Trophoblast cell (in vitro differentiated cells and primary cell): ENCODE measurements around the gene CD248.
"Not testable (repeated sequence)": the region's sequence is repeated elsewhere in the genome, so short reads cannot be mapped to it uniquely, and the experiment has no call there.

Source experiments
- DNase-seq, 2 donors: peaks; one replicate each; pipeline ENCODE4 v3.0.0-alpha.2; 2016
- H2AFZ ChIP-seq: 2 replicates; pipeline ENCODE4 v1.6.1; 2013; ENCODE audit warnings: low read length, moderate library complexity, mild to moderate bottlenecking; ENCODE audit not compliant: insufficient read depth, poor library complexity
- H2AK5ac ChIP-seq: 2 replicates; pipeline ENCODE4 v1.6.1; 2013; ENCODE audit warnings: mild to moderate bottlenecking, low read length
- H2BK120ac ChIP-seq: 2 replicates; pipeline ENCODE4 v1.6.1; 2013; ENCODE audit warnings: low read length, mild to moderate bottlenecking, moderate library complexity; ENCODE audit not compliant: insufficient read depth, poor library complexity
- H2BK12ac ChIP-seq: 2 replicates; pipeline ENCODE4 v1.6.1; 2013; ENCODE audit warnings: mild to moderate bottlenecking, low read length, moderate library complexity
- H2BK5ac ChIP-seq: 2 replicates; pipeline ENCODE4 v1.6.1; 2013; ENCODE audit warnings: low read length, low read depth, moderate library complexity, mild to moderate bottlenecking; ENCODE audit not compliant: poor library complexity
- H3K14ac ChIP-seq: 2 replicates; pipeline ENCODE4 v1.6.1; 2013; ENCODE audit warnings: mild to moderate bottlenecking, low read length
- H3K18ac ChIP-seq: 2 replicates; pipeline ENCODE4 v1.6.1; 2013; ENCODE audit warnings: mild to moderate bottlenecking, low read length
- H3K23ac ChIP-seq: 2 replicates; pipeline ENCODE4 v1.6.1; 2013; ENCODE audit warnings: low read length
- H3K27ac ChIP-seq: 2 replicates; pipeline ENCODE4 v1.5.1; 2013; ENCODE audit warnings: low read depth, mild to moderate bottlenecking, inconsistent platforms, low read length, moderate library complexity
- H3K27me3 ChIP-seq: 2 replicates; pipeline ENCODE4 v1.6.1; 2013; ENCODE audit warnings: inconsistent platforms, mild to moderate bottlenecking, low read length, moderate library complexity; ENCODE audit not compliant: insufficient read depth
- H3K36me3 ChIP-seq, 2 experiments: 1 replicate in 1 of 2; 2 replicates in 1 of 2; pipeline ENCODE4 v1.6.1; 2013; ENCODE audit warnings: low read length in 2 of 2, mild to moderate bottlenecking in 2 of 2, moderate library complexity in 1 of 2; ENCODE audit not compliant: insufficient read depth in 2 of 2, control insufficient read depth in 1 of 2
- H3K4ac ChIP-seq: 2 replicates; pipeline ENCODE4 v1.6.1; 2013; ENCODE audit warnings: low read depth, mild to moderate bottlenecking, low read length, moderate library complexity
- H3K4me1 ChIP-seq, 2 experiments: 1 replicate in 1 of 2; 2 replicates in 1 of 2; pipeline ENCODE4 v1.6.1; 2013; ENCODE audit warnings: low read length in 2 of 2, mild to moderate bottlenecking in 2 of 2, moderate library complexity in 1 of 2; ENCODE audit not compliant: insufficient read depth in 2 of 2, control insufficient read depth in 1 of 2
- H3K4me2 ChIP-seq: 2 replicates; pipeline ENCODE4 v1.6.1; 2013; ENCODE audit warnings: inconsistent platforms, mild to moderate bottlenecking, low read length, moderate library complexity
- H3K4me3 ChIP-seq: 2 replicates; pipeline ENCODE4 v1.5.1; 2013; ENCODE audit warnings: mild to moderate bottlenecking, low read depth, low read length, inconsistent platforms
- H3K79me1 ChIP-seq: one replicate; pipeline ENCODE4 v1.6.1; 2013; ENCODE audit warnings: low read length
- H3K79me2 ChIP-seq: 2 replicates; pipeline ENCODE4 v1.6.1; 2013; ENCODE audit warnings: low read length, mild to moderate bottlenecking; ENCODE audit not compliant: control insufficient read depth, insufficient read depth, poor library complexity
- H3K9ac ChIP-seq: 2 replicates; pipeline ENCODE4 v1.6.1; 2013; ENCODE audit warnings: mild to moderate bottlenecking, low read length
- H3K9me3 ChIP-seq: 2 replicates; pipeline ENCODE4 v1.6.1; 2013; ENCODE audit warnings: low read depth, mild to moderate bottlenecking, control low read depth, inconsistent platforms, low read length; ENCODE audit not compliant: insufficient read depth
- H4K12ac ChIP-seq: 2 replicates; pipeline ENCODE4 v1.6.1; 2013; ENCODE audit warnings: low read depth, mild to moderate bottlenecking, low read length, moderate library complexity
- H4K8ac ChIP-seq: 2 replicates; pipeline ENCODE4 v1.6.1; 2013; ENCODE audit warnings: low read depth, mild to moderate bottlenecking, low read length, moderate library complexity
- H4K91ac ChIP-seq: one replicate; pipeline ENCODE4 v1.6.1; 2013; ENCODE audit warnings: low read depth, mild to moderate bottlenecking, low read length, moderate library complexity
- WGBS: extraction: QIAGEN DNeasy Blood & Tissue Kit; methylation state at CpG from one replicate; pipeline ENCODE4 v1.1.7; 2013; ENCODE audit warnings: missing lambda C conversion rate; ENCODE audit not compliant: insufficient read length, insufficient coverage; ENCODE audit errors: extremely low coverage; 5-methylcytosine and 5-hydroxymethylcytosine counted together

CD248 gene

DNA sequence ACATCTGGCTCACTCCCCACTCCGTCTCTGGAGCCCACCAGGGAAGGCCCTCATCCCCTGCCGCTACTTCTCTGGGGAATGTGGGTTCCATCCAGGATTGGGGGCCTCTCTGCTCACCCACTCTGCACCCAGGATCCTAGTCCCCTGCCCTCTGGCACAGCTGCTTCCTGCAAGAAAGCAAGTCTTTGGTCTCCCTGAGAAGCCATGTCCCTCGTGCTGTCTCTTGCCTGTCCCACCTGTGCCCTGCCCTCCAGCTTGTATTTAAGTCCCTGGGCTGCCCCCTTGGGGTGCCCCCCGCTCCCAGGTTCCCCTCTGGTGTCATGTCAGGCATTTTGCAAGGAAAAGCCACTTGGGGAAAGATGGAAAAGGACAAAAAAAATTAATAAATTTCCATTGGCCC is 39.8 kb downstream of the CD248 start:
- H3K4me2 ChIP-seq, H2BK12ac ChIP-seq, H4K91ac ChIP-seq, H3K14ac ChIP-seq, H3K18ac ChIP-seq, H3K27me3 ChIP-seq, H3K9ac ChIP-seq, H3K9me3 ChIP-seq, H3K4ac ChIP-seq, H3K79me2 ChIP-seq, H4K12ac ChIP-seq, H4K8ac ChIP-seq, H3K4me3 ChIP-seq, DNase-seq, H2AK5ac ChIP-seq, H3K23ac ChIP-seq, H2BK5ac ChIP-seq, H3K4me1 ChIP-seq, H3K27ac ChIP-seq, H2AFZ ChIP-seq, H2BK120ac ChIP-seq, H3K79me1 ChIP-seq: not testable (repeated sequence)
- no CpG with 5 or more reads among the region's 4 CpGs for WGBS
- peaks cover 38 to 45% of the 10 kb centered on the region in 2 experiments for H3K36me3 ChIP-seq

DNA sequence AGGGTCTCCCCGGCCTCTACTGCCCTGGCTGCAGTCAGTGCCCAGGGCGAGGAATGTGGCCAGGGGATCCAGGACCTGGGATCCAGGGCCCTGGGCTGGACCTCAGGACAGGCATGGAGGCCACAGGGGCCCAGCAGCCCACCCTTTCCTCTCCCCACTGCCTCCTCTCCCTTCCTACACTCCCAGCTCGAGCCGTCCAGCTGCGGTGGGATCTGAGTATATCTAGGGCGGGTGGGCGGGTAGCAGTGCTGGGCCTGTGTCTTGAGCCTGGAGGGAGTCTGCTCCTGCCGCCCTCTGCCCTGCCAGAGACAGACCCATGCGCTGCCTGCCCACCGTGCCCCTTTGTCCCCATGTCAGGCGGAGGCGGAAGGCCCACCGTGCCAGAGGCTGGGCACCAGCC is 40.2 kb downstream of the CD248 start:
- not testable (repeated sequence) for H2AK5ac ChIP-seq, H3K4me3 ChIP-seq, H2BK5ac ChIP-seq, H3K27me3 ChIP-seq, DNase-seq, H3K27ac ChIP-seq, H3K18ac ChIP-seq, H2BK120ac ChIP-seq, H3K9ac ChIP-seq, H4K12ac ChIP-seq, H3K79me2 ChIP-seq, H4K8ac ChIP-seq, H3K4me2 ChIP-seq, H2AFZ ChIP-seq, H3K79me1 ChIP-seq, H2BK12ac ChIP-seq, H3K23ac ChIP-seq, H4K91ac ChIP-seq, H3K14ac ChIP-seq, H3K9me3 ChIP-seq, H3K4ac ChIP-seq, H3K4me1 ChIP-seq
- WGBS = no CpG with 5 or more reads among the region's 13 CpGs
- peaks cover 42 to 49% of the 10 kb centered on the region in 2 experiments for H3K36me3 ChIP-seq

- WGBS = no CpG with 5 or more reads among the region's 14 CpGs
- H3K27ac ChIP-seq = no peak overlapping the region
- no peaks in the 10 kb centered on the region for H3K27me3 ChIP-seq
- no peaks in the 10 kb centered on the region for H3K9me3 ChIP-seq
- H2AK5ac ChIP-seq = no peak overlapping the region
- H4K12ac ChIP-seq = no peak overlapping the region
- DNase-seq = no peak
- H4K91ac ChIP-seq = no peak overlapping the region
- H3K4me1 ChIP-seq = peaks cover 5 to 7% of the 10 kb centered on the region in 2 experiments
- peaks cover 44 to 51% of the 10 kb centered on the region in 2 experiments for H3K36me3 ChIP-seq
- H3K4me3 ChIP-seq = no peak overlapping the region
- H2BK120ac ChIP-seq = no peak overlapping the region
- no peak overlapping the region for H3K9ac ChIP-seq
- H3K4ac ChIP-seq = no peak overlapping the region
- no peak overlapping the region for H2AFZ ChIP-seq
- H4K8ac ChIP-seq = no peak overlapping the region
- H3K4me2 ChIP-seq = no peak overlapping the region
- no peaks in the 10 kb centered on the region for H3K79me1 ChIP-seq
- H3K14ac ChIP-seq = no peak overlapping the region
- no peak overlapping the region for H3K18ac ChIP-seq
- H2BK5ac ChIP-seq = no peak overlapping the region
- no peak overlapping the region for H3K23ac ChIP-seq
- no peaks in the 10 kb centered on the region for H3K79me2 ChIP-seq
- no peak overlapping the region for H2BK12ac ChIP-seq
These were observed 40.7 kb downstream of the CD248 start for GRCh38 chr11:66275984-66276612.

- Histone ChIP-seq H3K9me3 (no peaks in the 10 kb centered on the region), H2BK12ac (no peak overlapping the region), H3K4me1 (peaks cover 5 to 7% of the 10 kb centered on the region in 2 experiments), H3K79me1 (no peaks in the 10 kb centered on the region), H2AFZ (no peak overlapping the region), H4K91ac (no peak overlapping the region), H3K14ac (no peak overlapping the region), H3K36me3 (peaks cover 48 to 54% of the 10 kb centered on the region in 2 experiments), H2BK5ac (no peak overlapping the region), H4K12ac (no peak overlapping the region), H3K4me3 (no peak overlapping the region), H3K4me2 (no peak overlapping the region), H3K23ac (no peak overlapping the region), H2AK5ac (no peak overlapping the region), H3K79me2 (peaks cover 1% of the 10 kb centered on the region), H2BK120ac (no peak overlapping the region), H3K27ac (no peak overlapping the region), H3K18ac (no peak overlapping the region), H3K27me3 (no peaks in the 10 kb centered on the region), H3K4ac (no peak overlapping the region), H3K9ac (no peak overlapping the region), H4K8ac (no peak overlapping the region)
- no CpG with 5 or more reads among the region's 8 CpGs for WGBS
- no peak for DNase-seq
These were observed 41.4 kb downstream of the CD248 start for GRCh38 chr11:66275396-66275795.
